ENCODE data around the gene ZSCAN4. TPM values are rescaled to one million over a fixed set of nuclear protein-coding genes. Genes with fewer than 3 reads are reported as not detected.

The ZSCAN4 gene
- polyA plus RNA-seq, 1 donor from 2014 or later, result not detected

GRCh38 chr19:57653689-57654088 is 15.0 kb upstream of the ZSCAN4 start:
- H3K36me3 ChIP-seq (ENCODE audit: insufficient read depth, low read length), result no peaks in the 10 kb centered on the region
- H3K9me3 ChIP-seq (ENCODE audit: low read length), result no peaks in the 10 kb centered on the region
- no peak overlapping the region for H3K27ac ChIP-seq (ENCODE audit: low read length)
- H3K9ac ChIP-seq (ENCODE audit: low read length), result no peak overlapping the region
- TF ChIP-seq TAF1 (IDR thresholded peaks at IDR 0.05; ENCODE audit: low read depth) (no peak), SMC3 (conservative IDR thresholded peaks at IDR 0.05; ENCODE audit: poor library complexity) (no peak), REST (IDR thresholded peaks at IDR 0.05; ENCODE audit: borderline replicate concordance) (no peak), POLR2AphosphoS5 (IDR thresholded peaks at IDR 0.05) (no peak)
- TF ChIP-seq, protein P1, sequence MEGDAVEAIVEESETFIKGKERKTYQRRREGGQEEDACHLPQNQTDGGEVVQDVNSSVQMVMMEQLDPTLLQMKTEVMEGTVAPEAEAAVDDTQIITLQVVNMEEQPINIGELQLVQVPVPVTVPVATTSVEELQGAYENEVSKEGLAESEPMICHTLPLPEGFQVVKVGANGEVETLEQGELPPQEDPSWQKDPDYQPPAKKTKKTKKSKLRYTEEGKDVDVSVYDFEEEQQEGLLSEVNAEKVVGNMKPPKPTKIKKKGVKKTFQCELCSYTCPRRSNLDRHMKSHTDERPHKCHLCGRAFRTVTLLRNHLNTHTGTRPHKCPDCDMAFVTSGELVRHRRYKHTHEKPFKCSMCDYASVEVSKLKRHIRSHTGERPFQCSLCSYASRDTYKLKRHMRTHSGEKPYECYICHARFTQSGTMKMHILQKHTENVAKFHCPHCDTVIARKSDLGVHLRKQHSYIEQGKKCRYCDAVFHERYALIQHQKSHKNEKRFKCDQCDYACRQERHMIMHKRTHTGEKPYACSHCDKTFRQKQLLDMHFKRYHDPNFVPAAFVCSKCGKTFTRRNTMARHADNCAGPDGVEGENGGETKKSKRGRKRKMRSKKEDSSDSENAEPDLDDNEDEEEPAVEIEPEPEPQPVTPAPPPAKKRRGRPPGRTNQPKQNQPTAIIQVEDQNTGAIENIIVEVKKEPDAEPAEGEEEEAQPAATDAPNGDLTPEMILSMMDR (IDR thresholded peaks at IDR 0.05; ENCODE audit: poor library complexity, severe bottlenecking), result no peak
- H3K4me3 ChIP-seq (ENCODE audit: low read length), result no peak overlapping the region
- H2AFZ ChIP-seq (ENCODE audit: low read depth, low read length), result no peak overlapping the region
- H3K9me2 ChIP-seq (ENCODE audit: insufficient read depth, low read length), result no peaks in the 10 kb centered on the region
- H3K4me2 ChIP-seq (ENCODE audit: low read length), result no peak overlapping the region
- H4K20me1 ChIP-seq (ENCODE audit: insufficient read depth), result no peaks in the 10 kb centered on the region
- H3F3A ChIP-seq (ENCODE audit: insufficient read depth, low read length, poor library complexity, severe bottlenecking), result no peaks in the 10 kb centered on the region
- H3K27me3 ChIP-seq (ENCODE audit: insufficient read depth, low read depth, low read length), result no peaks in the 10 kb centered on the region
- no peaks in the 10 kb centered on the region for H3K79me2 ChIP-seq (replicated peaks; ENCODE audit: insufficient read depth, low read length)

DNA sequence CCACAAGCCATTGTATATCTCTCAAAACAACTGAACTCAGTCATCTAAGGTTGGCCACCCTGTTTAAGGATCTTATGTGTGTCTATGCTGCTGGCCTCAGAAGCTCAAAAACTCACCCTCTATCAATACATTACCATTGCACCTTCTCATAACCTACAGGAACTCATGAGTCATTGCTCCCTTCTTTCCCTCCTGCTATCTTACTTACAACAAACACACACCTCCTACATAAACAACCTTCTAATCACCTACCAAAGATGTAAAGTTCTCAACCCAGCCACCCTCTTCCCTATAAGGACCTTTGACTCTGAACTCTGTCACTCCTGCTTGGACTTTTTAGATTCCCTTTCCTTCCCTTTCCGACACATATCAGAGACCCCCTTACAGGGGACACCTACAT is 13.3 kb upstream of the ZSCAN4 start:
- no peak overlapping the region for H2AFZ ChIP-seq (ENCODE audit: low read depth, low read length)
- peaks cover 13% of the 10 kb centered on the region for H3K27me3 ChIP-seq (ENCODE audit: insufficient read depth, low read depth, low read length)
- TF ChIP-seq SMC3 (conservative IDR thresholded peaks at IDR 0.05; ENCODE audit: poor library complexity) (no peak), REST (IDR thresholded peaks at IDR 0.05; ENCODE audit: borderline replicate concordance) (no peak), MXI1 (conservative IDR thresholded peaks at IDR 0.05; ENCODE audit: poor library complexity, severe bottlenecking) (no peak), EZH2 (IDR thresholded peaks at IDR 0.05; ENCODE audit: borderline replicate concordance, insufficient read depth, low read length, poor library complexity, severe bottlenecking) (no peak), EP300 (conservative IDR thresholded peaks at IDR 0.05; ENCODE audit: poor library complexity, severe bottlenecking) (no peak), RAD21 (conservative IDR thresholded peaks at IDR 0.05) (no peak), TAF1 (IDR thresholded peaks at IDR 0.05; ENCODE audit: low read depth) (no peak), POLR2AphosphoS5 (IDR thresholded peaks at IDR 0.05) (no peak)
- TF ChIP-seq, protein P1 (IDR thresholded peaks at IDR 0.05; ENCODE audit: poor library complexity, severe bottlenecking), result no peak

More for the DNA sequence above, 13.3 kb upstream of the ZSCAN4 start:
- Histone ChIP-seq H3K36me3 (ENCODE audit: insufficient read depth, low read length) (no peaks in the 10 kb centered on the region), H3K4me2 (ENCODE audit: low read length) (no peak overlapping the region), H3K27ac (ENCODE audit: low read length) (no peak overlapping the region), H3K4me3 (ENCODE audit: low read length) (no peak overlapping the region), H3K9ac (ENCODE audit: low read length) (no peak overlapping the region), H3K79me2 (replicated peaks; ENCODE audit: insufficient read depth, low read length) (no peaks in the 10 kb centered on the region), H3F3A (ENCODE audit: insufficient read depth, low read length, poor library complexity, severe bottlenecking) (no peaks in the 10 kb centered on the region), H4K20me1 (ENCODE audit: insufficient read depth) (no peaks in the 10 kb centered on the region), H3K9me3 (ENCODE audit: low read length) (no peaks in the 10 kb centered on the region), H3K9me2 (ENCODE audit: insufficient read depth, low read length) (no peaks in the 10 kb centered on the region)
